Activated CD4-positive, alpha-beta T cell treated with anti-CD3 and anti-CD28 coated beads, Interleukin-2, amount 10 ng/mL, durations not matched to agents 7 days and 5 days (primary cell): Measurements from ENCODE around the gene SFXN1. TPM values are rescaled to one million over a fixed set of nuclear protein-coding genes. Genes with fewer than 3 reads are reported as not detected.
"Not testable (repeated sequence)": the region's sequence is repeated elsewhere in the genome, so short reads cannot be mapped to it uniquely, and the experiment has no call there.

Source experiments
- CTCF ChIA-PET: fragments of 350-600 bp; sonication (Branson Sonifier 250); formaldehyde crosslinking; loops from one replicate; lab custom pipeline; 2021; ENCODE audit warnings: antibody characterized with exemption; lab: Charles Lee
- POLR2A ChIA-PET: fragments of 350-600 bp; sonication (Branson Sonifier 250); formaldehyde crosslinking; loops from one replicate; lab custom pipeline; 2021; ENCODE audit warnings: antibody characterized with exemption; lab: Charles Lee
- DNase-seq: peaks from one replicate; pipeline ENCODE4 v3.0.0-alpha.2; 2020
- H3K27ac Mint-ChIP-seq: one replicate; pipeline ENCODE4 v1.8.0; 2021; ENCODE audit warnings: mild to moderate bottlenecking, moderate library complexity, mixed read lengths
- H3K27me3 Mint-ChIP-seq: one replicate; pipeline ENCODE4 v1.8.0; 2021; ENCODE audit warnings: mixed read lengths
- H3K36me3 Mint-ChIP-seq: one replicate; pipeline ENCODE4 v1.8.0; 2021; ENCODE audit warnings: low read depth, mixed read lengths
- H3K4me1 Mint-ChIP-seq: one replicate; pipeline ENCODE4 v1.8.0; 2021; ENCODE audit warnings: mixed read lengths
- H3K4me3 Mint-ChIP-seq: one replicate; pipeline ENCODE4 v1.8.0; 2021; ENCODE audit warnings: mild to moderate bottlenecking, moderate library complexity, mixed read lengths
- H3K9me3 Mint-ChIP-seq: one replicate; pipeline ENCODE4 v1.8.0; 2021; ENCODE audit warnings: mixed read lengths
- total RNA-seq, 2 experiments: library from RNA; stranded (reverse); gene quantifications; one replicate each; pipeline ENCODE4 v1.2.3, GENCODE V29; 2021

Gene SFXN1
- total RNA-seq, 2 experiments from 2014 or later, result 149 to 163 TPM

DNA sequence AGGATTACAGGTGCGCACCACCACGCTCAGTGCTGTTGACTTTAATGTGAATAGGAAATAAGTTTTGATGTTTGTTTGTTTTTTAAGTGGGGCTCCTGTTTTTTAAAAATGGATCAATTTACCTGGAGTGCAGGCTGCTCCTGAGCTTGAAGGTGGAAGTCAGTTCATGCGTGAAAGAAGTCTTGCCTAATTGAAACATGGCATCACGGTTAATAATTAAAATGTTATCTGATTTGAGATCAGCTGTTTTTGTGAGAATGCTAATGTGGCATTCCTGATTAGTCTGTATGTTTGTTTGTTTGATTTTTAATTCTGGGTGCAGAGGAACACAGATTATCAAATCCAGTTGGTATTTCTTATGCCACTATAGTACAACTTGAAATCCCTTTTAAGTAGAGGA lies 6.5 kb downstream of the SFXN1 start:
- ChIA-PET CTCF (interaction anchor here (0.6 to 0.7 kb wide), 2 partner anchors 15 to 17 kb away, joined by 3 read pairs; no protein-coding TSS in a partner anchor), POLR2A (no interaction called here)
- H3K27me3 Mint-ChIP-seq, result no peaks in the 10 kb centered on the region
- no peak overlapping the region for H3K4me3 Mint-ChIP-seq
- H3K27ac Mint-ChIP-seq, result peak overlapping the region; percentile 63
- DNase-seq, result no peak
- H3K9me3 Mint-ChIP-seq, result no peaks in the 10 kb centered on the region
- peaks cover 80% of the 10 kb centered on the region for H3K36me3 Mint-ChIP-seq
- peaks cover 86% of the 10 kb centered on the region for H3K4me1 Mint-ChIP-seq

DNA sequence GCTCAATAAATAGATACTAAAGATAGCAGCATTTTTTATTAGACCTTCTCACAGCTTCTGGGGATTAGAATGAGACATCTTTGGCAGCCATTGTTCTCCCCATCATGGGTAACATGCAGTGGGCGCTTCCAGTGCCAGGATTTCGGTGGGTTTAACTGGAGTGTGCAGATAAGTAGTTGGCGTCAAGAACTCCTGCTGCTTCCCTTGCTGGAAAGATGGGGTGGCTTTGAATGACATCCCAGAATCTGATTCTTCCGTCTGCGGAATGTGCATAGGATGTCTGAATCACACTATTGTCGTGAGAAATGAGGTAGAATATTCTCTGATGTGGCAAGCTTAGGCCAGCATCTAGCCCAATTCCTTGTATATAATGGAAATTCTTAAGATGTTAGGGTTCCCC lies 7.3 kb downstream of the SFXN1 start:
- no peak overlapping the region for H3K4me3 Mint-ChIP-seq
- H3K36me3 Mint-ChIP-seq, result peaks cover 79% of the 10 kb centered on the region
- no peaks in the 10 kb centered on the region for H3K27me3 Mint-ChIP-seq
- ChIA-PET CTCF (interaction anchor here (0.7 kb wide), 1 partner anchor 18 kb away, joined by 3 read pairs; no protein-coding TSS in a partner anchor), POLR2A (no interaction called here)
- H3K27ac Mint-ChIP-seq, result no peak overlapping the region
- H3K4me1 Mint-ChIP-seq, result peaks cover 86% of the 10 kb centered on the region
- H3K9me3 Mint-ChIP-seq, result no peaks in the 10 kb centered on the region
- no peak for DNase-seq

DNA sequence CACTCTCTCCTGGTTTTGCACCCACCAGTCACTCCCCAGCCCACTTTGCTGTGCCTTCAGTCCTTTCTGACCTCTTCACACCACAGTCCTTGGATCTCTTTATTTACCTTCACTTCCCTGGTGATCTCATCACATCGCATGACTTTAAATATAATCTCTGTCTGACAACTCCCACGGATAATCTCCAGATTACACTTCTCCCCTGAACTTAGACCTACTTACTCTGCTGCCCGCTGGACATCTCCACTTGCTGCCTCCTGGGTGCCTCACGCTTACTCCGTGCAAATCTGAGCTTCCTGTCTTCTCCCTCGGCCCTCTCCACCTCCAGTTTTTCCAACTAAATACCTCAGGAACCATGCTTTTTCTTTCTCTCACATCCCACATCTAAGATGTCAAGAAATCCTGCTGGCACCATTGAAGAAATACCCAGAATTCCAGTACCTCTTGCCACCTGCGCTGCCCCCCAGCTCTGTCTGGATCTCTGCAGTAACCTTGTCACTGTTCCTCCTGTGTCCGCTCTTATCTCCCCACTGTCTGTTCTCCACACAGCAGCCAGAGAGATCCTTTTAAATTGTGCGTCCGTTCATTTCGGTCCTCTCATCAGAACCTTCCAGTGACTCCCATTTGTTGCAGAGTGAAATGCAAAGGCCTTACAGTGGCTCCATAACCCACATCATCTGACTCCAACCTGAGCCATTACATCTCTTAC lies 9.3 kb downstream of the SFXN1 start:
- Mint-ChIP-seq H3K4me1 (peaks cover 74% of the 10 kb centered on the region), H3K27ac (peak overlapping the region; percentile 65), H3K36me3 (peaks cover 71% of the 10 kb centered on the region), H3K9me3 (no peaks in the 10 kb centered on the region), H3K27me3 (no peaks in the 10 kb centered on the region), H3K4me3 (no peak overlapping the region)
- no peak for DNase-seq
- POLR2A ChIA-PET, result no interaction called here
- CTCF ChIA-PET, result interaction anchor here (0.7 to 1.2 kb wide), 3 partner anchors 9 to 47 kb away, joined by 3 to 4 read pairs (median 3); partner anchors contain the start of gene SFXN1

DNA sequence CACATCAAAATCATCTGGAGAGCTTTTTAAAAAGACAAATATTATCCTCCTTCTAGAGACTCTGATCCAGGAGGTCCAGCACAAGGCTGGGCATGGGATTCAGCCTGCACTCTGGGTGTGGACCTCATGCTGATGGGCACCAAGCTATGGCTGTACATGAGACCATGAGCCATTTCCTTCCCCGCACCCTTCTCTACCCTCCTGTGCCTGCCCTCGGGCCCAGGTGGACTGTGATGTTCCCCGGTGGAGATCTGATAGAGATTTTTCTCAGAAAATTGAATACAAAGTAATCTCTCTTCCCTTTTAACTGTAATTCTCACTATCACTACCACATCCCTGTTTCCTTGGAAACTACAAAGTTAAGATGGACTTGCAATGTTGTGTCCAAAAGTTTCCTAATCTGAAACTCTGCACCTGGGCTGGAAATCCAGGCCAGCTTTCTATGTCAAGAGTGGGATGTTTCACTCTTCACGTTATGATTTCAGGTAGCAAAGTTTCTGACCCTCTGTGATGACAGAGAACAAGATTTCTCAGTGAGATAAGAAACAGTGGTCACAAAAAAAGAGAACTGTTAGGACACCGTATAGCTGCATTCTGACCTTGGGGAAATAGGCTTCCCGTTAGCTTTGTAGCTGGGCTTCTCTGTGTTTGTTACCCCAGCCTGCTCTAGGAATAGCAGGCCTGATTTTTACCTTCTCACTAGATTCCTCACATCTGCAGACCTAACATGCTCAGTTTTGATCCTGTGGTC lies 11.5 kb downstream of the SFXN1 start:
- no peak for DNase-seq
- CTCF ChIA-PET, result interaction anchor here (1.1 to 2.6 kb wide), 2 partner anchors 9 to 10 kb away, joined by 5 to 10 read pairs; no protein-coding TSS in a partner anchor
- Mint-ChIP-seq H3K9me3 (no peaks in the 10 kb centered on the region), H3K27me3 (no peaks in the 10 kb centered on the region), H3K4me1 (peaks cover 63% of the 10 kb centered on the region), H3K27ac (peak overlapping the region; percentile 69), H3K36me3 (peaks cover 67% of the 10 kb centered on the region), H3K4me3 (no peak overlapping the region)
- POLR2A ChIA-PET, result no interaction called here

DNA sequence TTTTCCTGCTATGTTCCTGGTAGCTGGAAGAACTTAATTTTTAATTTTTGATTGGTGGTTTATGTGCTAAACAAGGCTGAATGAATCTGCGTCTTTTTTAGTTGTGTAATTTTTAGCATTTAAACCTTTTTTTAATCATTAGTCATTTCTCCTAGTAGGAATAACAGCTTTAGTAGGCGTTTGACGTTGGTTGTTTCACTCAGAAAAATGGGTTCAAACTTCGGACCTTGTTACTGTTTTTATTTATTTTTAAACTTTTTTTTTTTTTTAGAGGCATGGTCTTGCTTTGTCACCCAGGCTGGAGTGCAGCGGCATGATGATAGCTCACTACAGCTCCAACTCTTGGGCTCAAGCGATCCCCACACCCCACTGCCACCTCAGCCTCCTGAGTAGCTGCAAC lies 12.9 kb downstream of the SFXN1 start:
- POLR2A ChIA-PET, result no interaction called here
- Mint-ChIP-seq H3K36me3 (peaks cover 60% of the 10 kb centered on the region), H3K27ac (no peak overlapping the region), H3K27me3 (no peaks in the 10 kb centered on the region), H3K9me3 (no peaks in the 10 kb centered on the region), H3K4me3 (no peak overlapping the region), H3K4me1 (peaks cover 53% of the 10 kb centered on the region)
- CTCF ChIA-PET, result interaction anchor here (0.6 to 2.6 kb wide), 4 partner anchors 11 to 204 kb away, joined by 3 to 10 read pairs (median 4); no protein-coding TSS in a partner anchor
- DNase-seq, result no peak

DNA sequence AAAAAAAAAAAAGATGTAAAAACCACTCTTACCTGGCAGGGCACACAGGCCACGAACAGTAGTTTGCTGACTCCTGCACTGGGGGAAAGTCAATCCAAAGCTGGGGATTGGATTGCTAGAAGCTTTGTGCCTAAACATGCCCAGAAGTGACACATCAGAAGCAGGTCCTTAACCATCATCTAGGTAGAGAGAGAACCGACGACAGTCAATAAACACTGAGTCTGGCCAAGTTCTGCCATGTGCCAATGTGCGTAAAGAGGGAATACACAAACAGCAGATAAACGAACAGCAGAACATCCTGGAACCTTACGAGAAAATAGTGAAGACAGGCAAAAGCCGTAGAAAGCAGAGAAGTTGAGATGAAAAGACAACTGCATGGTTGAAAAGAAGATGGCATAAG lies 14.9 kb downstream of the SFXN1 start:
- Mint-ChIP-seq H3K4me1 (peaks cover 43% of the 10 kb centered on the region), H3K36me3 (peaks cover 59% of the 10 kb centered on the region), H3K27me3 (no peaks in the 10 kb centered on the region), H3K27ac (no peak overlapping the region), H3K4me3 (no peak overlapping the region), H3K9me3 (no peaks in the 10 kb centered on the region)
- no peak for DNase-seq
- ChIA-PET POLR2A (no interaction called here), CTCF (interaction anchor here (1.2 to 1.3 kb wide), 3 partner anchors 13 to 41 kb away, joined by 3 to 5 read pairs (median 4); no protein-coding TSS in a partner anchor)

DNA sequence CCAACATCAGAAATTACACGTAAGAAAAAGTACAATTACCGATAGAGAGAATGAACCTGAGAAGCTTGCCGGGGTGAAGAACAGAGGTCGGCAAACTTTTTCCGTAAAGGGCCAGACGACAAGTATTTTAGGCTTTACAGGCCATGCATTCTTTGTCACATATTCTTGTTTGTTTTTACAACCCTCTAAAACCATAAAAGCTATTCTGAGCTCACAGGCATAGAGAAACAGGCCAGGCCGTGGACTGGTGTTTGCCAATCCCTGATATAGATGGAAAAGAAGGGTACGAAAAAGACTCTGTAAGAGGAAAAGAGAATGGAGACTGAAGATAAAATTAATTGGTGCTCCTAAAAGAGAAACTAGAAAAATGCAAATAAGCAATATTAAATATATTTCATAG lies 15.4 kb downstream of the SFXN1 start:
- no peak for DNase-seq
- Mint-ChIP-seq H3K4me3 (no peak overlapping the region), H3K27ac (no peak overlapping the region), H3K27me3 (no peaks in the 10 kb centered on the region), H3K9me3 (no peaks in the 10 kb centered on the region), H3K36me3 (peaks cover 57% of the 10 kb centered on the region), H3K4me1 (peaks cover 41% of the 10 kb centered on the region)
- CTCF ChIA-PET, result interaction anchor here (1.2 to 1.3 kb wide), 4 partner anchors 13 to 40 kb away, joined by 3 to 5 read pairs (median 4); no protein-coding TSS in a partner anchor
- POLR2A ChIA-PET, result no interaction called here

DNA sequence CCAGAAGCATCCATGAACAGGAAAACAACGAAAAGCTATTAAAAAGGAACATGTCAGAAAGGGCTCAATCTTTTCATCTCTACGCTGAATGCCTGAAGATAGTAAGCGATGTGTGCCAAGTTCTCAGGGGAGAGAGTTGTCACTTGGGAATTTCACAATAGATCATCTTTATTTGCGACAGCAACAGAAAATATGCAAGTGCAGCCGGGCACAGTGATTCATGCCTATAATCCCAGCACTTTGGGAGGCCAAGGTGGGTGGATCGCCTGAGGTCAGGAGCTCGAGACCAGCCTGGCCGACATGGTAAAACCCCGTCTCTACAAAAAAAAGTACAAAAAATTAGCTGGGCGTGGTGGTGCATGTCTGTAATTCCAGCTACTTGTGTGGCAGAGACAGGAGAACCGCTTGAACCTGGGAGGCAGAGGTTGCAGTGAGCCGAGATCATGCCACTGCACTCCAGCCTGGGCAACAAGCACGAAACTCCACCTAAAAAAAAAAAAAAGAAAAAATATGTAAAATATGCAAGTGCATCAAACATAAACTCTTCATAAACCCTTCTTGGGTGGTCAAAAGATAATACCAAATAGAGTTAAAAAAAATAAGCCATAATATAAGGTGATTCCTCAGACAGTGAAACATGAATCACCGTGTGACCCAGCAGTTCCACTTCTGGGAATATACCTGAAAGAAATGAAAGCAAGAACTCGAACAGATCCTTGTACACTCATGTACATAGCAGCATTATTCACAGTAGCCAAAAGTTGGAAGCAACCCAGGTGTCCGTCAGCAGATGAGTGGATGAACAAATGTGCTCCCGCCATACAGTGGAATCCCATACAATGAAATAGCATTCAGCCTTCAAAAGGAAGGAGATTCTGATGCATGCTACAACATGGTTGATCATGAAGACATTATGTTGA lies 16.2 kb downstream of the SFXN1 start:
- no peak for DNase-seq
- Mint-ChIP-seq H3K9me3 (no peaks in the 10 kb centered on the region), H3K27ac (no peak overlapping the region), H3K4me1 (peaks cover 38% of the 10 kb centered on the region), H3K27me3 (no peaks in the 10 kb centered on the region), H3K36me3 (peaks cover 60% of the 10 kb centered on the region), H3K4me3 (no peak overlapping the region)
- POLR2A ChIA-PET, result no interaction called here
- CTCF ChIA-PET, result interaction anchor here (1.2 to 1.3 kb wide), 3 partner anchors 14 to 39 kb away, joined by 4 to 5 read pairs (median 5); no protein-coding TSS in a partner anchor

DNA sequence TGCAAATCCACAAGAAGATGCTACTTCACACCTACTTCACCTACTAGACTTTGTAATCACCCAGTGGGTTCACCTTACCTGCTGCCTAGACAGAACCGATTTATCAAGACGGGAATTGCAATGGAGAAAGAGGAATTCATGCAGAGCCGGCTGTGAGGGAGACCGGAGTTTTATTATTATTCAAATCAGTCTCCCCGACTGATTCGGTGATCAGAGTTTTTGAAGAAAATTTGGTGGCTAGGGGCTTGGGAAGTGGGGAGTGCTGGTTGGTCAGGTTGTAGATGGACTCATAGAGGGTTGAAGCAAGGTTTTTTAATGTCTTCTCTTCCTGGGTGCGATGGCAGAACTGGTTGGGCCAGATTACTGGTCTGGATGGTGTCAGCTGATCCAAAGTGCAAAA lies 23.4 kb downstream of the SFXN1 start:
- Mint-ChIP-seq H3K9me3 (peaks cover 2% of the 10 kb centered on the region), H3K36me3 (peaks cover 74% of the 10 kb centered on the region), H3K4me1 (peaks cover 33% of the 10 kb centered on the region), H3K4me3 (no peak overlapping the region), H3K27me3 (no peaks in the 10 kb centered on the region), H3K27ac (no peak overlapping the region)
- POLR2A ChIA-PET, result no interaction called here
- CTCF ChIA-PET, result no interaction called here
- no peak for DNase-seq

DNA sequence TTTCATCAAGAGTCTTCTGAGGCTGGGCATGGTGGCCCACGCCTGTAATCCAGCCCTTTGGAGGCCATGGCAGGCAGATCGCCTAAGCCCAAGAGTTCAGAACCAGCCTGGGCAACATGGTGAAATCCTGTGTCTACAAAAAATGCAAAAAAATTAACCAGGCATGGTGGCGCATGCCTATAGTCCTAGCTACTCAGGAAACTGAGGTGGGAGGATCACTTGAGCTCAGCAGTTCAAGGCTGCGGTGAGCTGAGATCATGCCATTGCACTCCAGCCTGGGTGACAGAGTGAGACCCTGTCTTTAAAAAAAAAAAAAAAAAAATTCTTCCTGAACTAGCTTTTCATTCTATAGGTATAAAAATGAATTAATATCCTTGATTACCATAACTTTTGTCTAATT lies 29.3 kb downstream of the SFXN1 start:
- peaks cover 62% of the 10 kb centered on the region for H3K36me3 Mint-ChIP-seq
- H3K27me3 Mint-ChIP-seq, H3K4me3 Mint-ChIP-seq, H3K9me3 Mint-ChIP-seq: not testable (repeated sequence)
- H3K27ac Mint-ChIP-seq, result peak overlapping the region; percentile 72
- H3K4me1 Mint-ChIP-seq, result peaks cover 33% of the 10 kb centered on the region
- peak; percentile 65 for DNase-seq
- ChIA-PET CTCF (interaction anchor here (0.6 kb wide), 1 partner anchor 410 kb away, joined by 3 read pairs; no protein-coding TSS in a partner anchor), POLR2A (interaction anchor here (0.7 kb wide), 1 partner anchor 19 kb away, joined by 3 read pairs; no protein-coding TSS in a partner anchor)

DNA sequence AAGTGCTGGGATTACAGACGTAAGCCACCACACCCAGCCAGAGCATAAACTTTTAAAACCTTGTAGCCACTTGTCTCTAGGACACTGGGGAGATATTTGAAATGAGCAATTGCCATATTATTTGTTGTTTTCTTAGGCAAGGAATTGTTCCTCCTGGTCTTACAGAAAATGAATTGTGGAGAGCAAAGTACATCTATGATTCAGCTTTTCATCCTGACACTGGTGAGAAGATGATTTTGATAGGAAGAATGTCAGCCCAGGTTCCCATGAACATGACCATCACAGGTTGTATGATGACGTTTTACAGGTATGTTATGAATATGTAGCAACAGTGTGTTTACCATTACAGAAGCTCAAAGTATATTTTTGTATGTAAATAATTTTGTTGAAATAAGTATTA lies 30.5 kb downstream of the SFXN1 start:
- Mint-ChIP-seq H3K36me3 (peaks cover 65% of the 10 kb centered on the region), H3K9me3 (no peaks in the 10 kb centered on the region), H3K4me3 (no peak overlapping the region), H3K27me3 (no peaks in the 10 kb centered on the region), H3K4me1 (peaks cover 38% of the 10 kb centered on the region), H3K27ac (peak overlapping the region; percentile 69)
- no peak for DNase-seq
- ChIA-PET POLR2A (no interaction called here), CTCF (no interaction called here)

DNA sequence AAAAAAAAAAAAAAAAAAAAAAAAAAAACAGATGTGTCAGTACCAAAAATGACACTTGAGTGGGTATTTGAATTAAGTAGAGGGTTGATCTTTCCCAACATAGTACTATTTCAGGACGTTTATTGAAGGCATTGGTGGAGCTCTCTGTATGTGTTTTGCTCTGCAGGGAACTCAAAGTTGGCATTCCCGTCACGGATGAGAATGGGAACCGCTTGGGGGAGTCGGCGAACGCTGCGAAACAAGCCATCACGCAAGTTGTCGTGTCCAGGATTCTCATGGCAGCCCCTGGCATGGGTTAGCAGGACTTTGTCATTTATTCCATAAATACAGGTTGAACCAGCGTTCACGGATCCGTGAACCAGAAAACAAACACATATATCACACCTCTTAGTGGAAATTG lies 34.9 kb downstream of the SFXN1 start:
- ChIA-PET CTCF (no interaction called here), POLR2A (no interaction called here)
- Mint-ChIP-seq H3K9me3 (peaks cover 2% of the 10 kb centered on the region), H3K4me3 (no peak overlapping the region), H3K27ac (no peak overlapping the region), H3K27me3 (no peaks in the 10 kb centered on the region), H3K4me1 (peaks cover 42% of the 10 kb centered on the region), H3K36me3 (peaks cover 83% of the 10 kb centered on the region)
- DNase-seq, result no peak
